ENCODE results near the gene ZNF611. TPM values are rescaled to one million over a fixed set of nuclear protein-coding genes. Genes with fewer than 3 reads are reported as not detected.
"Not testable (repeated sequence)": the region's sequence is repeated elsewhere in the genome, so short reads cannot be mapped to it uniquely, and the experiment has no call there.

Gene ZNF611
- total RNA-seq, 4 donors from 2014 or later, result 8.2 to 45.0 (median 15.0) TPM

- intact Hi-C loops (cut with DNase I; ENCODE audit: low total_unique reads), result no loop called here
- WGBS, 2 donors (ENCODE audit: low coverage in 1 of 2), result 91 to 100% methylated on average over 1 to 2 of the region's 2 CpGs
- H3K9me3 ChIP-seq, result no peaks in the 10 kb centered on the region
- no peaks in the 10 kb centered on the region for H3K36me3 ChIP-seq
- H3K4me1 ChIP-seq, result peaks cover 0 to 29% (median 8%) of the 10 kb centered on the region in 4 donors
- H3K4me3 ChIP-seq, result no peak overlapping the region
- H3K27ac ChIP-seq, result peak overlapping the region in 1 of 4 donors; percentile 87
- no peak for DNase-seq
- no peaks in the 10 kb centered on the region for H3K27me3 ChIP-seq
- in situ Hi-C loops (cut with MboI; ENCODE audit: low pct_ligation_motif_present in 1 of 4, low pct_unique_long_range_greater_than_20kb in 1 of 4, low sequenced_read_pairs in 3 of 4), result no loop called here
- no peak for TF ChIP-seq POLR2AphosphoS5 (IDR thresholded peaks at IDR 0.05)
- no peak for TF ChIP-seq CTCF (IDR thresholded peaks at IDR 0.05)
- no peak for TF ChIP-seq POLR2A (IDR thresholded peaks at IDR 0.05)
- TF ChIP-seq EP300 (IDR thresholded peaks at IDR 0.05; ENCODE audit: low read depth), result no peak
These were observed 46.5 kb downstream of the ZNF611 start for GRCh38 chr19:52688335-52688734.

GRCh38 chr19:52687684-52688083 is 47.2 kb downstream of the ZNF611 start:
- TF ChIP-seq CTCF (IDR thresholded peaks at IDR 0.05) (no peak), EP300 (IDR thresholded peaks at IDR 0.05; ENCODE audit: low read depth) (no peak), POLR2AphosphoS5 (IDR thresholded peaks at IDR 0.05) (no peak), POLR2A (IDR thresholded peaks at IDR 0.05) (no peak)
- Histone ChIP-seq H3K36me3 (no peaks in the 10 kb centered on the region), H3K27me3 (no peaks in the 10 kb centered on the region), H3K9me3 (no peaks in the 10 kb centered on the region), H3K4me3 (no peak overlapping the region), H3K27ac (no peak overlapping the region), H3K4me1 (peaks cover 0 to 29% (median 8%) of the 10 kb centered on the region in 4 donors)
- no peak for DNase-seq
- WGBS, 2 donors (ENCODE audit: low coverage in 1 of 2), result 92 to 95% methylated on average over 3 of the region's 3 CpGs
- intact Hi-C loops (cut with DNase I; ENCODE audit: low total_unique reads), result no loop called here
- in situ Hi-C loops (cut with MboI; ENCODE audit: low pct_ligation_motif_present in 1 of 4, low pct_unique_long_range_greater_than_20kb in 1 of 4, low sequenced_read_pairs in 3 of 4), result no loop called here

- H3K27me3 ChIP-seq, result no peaks in the 10 kb centered on the region
- DNase-seq, result no peak
- H3K4me1 ChIP-seq, result peaks cover 0 to 24% (median 4%) of the 10 kb centered on the region in 4 donors
- H3K4me3 ChIP-seq, result no peak overlapping the region
- no peak overlapping the region for H3K27ac ChIP-seq
- no peak for TF ChIP-seq POLR2A (IDR thresholded peaks at IDR 0.05)
- TF ChIP-seq POLR2AphosphoS5 (IDR thresholded peaks at IDR 0.05), result no peak
- no peak for TF ChIP-seq CTCF (IDR thresholded peaks at IDR 0.05)
- TF ChIP-seq EP300 (IDR thresholded peaks at IDR 0.05; ENCODE audit: low read depth), result no peak
- H3K9me3 ChIP-seq, result no peaks in the 10 kb centered on the region
- in situ Hi-C loops (cut with MboI; ENCODE audit: low pct_ligation_motif_present in 1 of 4, low pct_unique_long_range_greater_than_20kb in 1 of 4, low sequenced_read_pairs in 3 of 4), result no loop called here
- intact Hi-C loops (cut with DNase I; ENCODE audit: low total_unique reads), result no loop called here
- H3K36me3 ChIP-seq, result no peaks in the 10 kb centered on the region
- 43 to 81% methylated on average over 1 of the region's 1 CpG for WGBS, 2 donors (ENCODE audit: low coverage in 1 of 2)
These were observed 49.0 kb downstream of the ZNF611 start for GRCh38 chr19:52685811-52686210.

GRCh38 chr19:52681216-52681615 is 53.6 kb downstream of the ZNF611 start:
- 54 to 56% methylated on average over 1 of the region's 1 CpG for WGBS, 2 donors (ENCODE audit: low coverage in 1 of 2)
- H3K36me3 ChIP-seq; in situ Hi-C loops (cut with MboI; ENCODE audit: low pct_ligation_motif_present in 1 of 4, low pct_unique_long_range_greater_than_20kb in 1 of 4, low sequenced_read_pairs in 3 of 4); H3K4me3 ChIP-seq; H3K27ac ChIP-seq; H3K9me3 ChIP-seq; DNase-seq; H3K27me3 ChIP-seq; H3K4me1 ChIP-seq; intact Hi-C loops (cut with DNase I; ENCODE audit: low total_unique reads): not testable (repeated sequence)

- Histone ChIP-seq H3K9me3 (no peaks in the 10 kb centered on the region), H3K27ac (no peak overlapping the region), H3K4me1 (no peaks in the 10 kb centered on the region), H3K27me3 (no peaks in the 10 kb centered on the region), H3K4me3 (no peak overlapping the region), H3K36me3 (no peaks in the 10 kb centered on the region)
- intact Hi-C loops (cut with DNase I; ENCODE audit: low total_unique reads), result no loop called here
- DNase-seq, result no peak
- in situ Hi-C loops (cut with MboI; ENCODE audit: low pct_ligation_motif_present in 1 of 4, low pct_unique_long_range_greater_than_20kb in 1 of 4, low sequenced_read_pairs in 3 of 4), result no loop called here
- no peak for TF ChIP-seq CTCF (IDR thresholded peaks at IDR 0.05)
- no peak for TF ChIP-seq POLR2A (IDR thresholded peaks at IDR 0.05)
- TF ChIP-seq POLR2AphosphoS5 (IDR thresholded peaks at IDR 0.05), result no peak
- TF ChIP-seq EP300 (IDR thresholded peaks at IDR 0.05; ENCODE audit: low read depth), result no peak
- WGBS, 2 donors (ENCODE audit: low coverage in 1 of 2), result 96 to 100% methylated on average over 1 to 5 of the region's 5 CpGs
These were observed 55.2 kb downstream of the ZNF611 start for GRCh38 chr19:52679598-52679997.

GRCh38 chr19:52675239-52675638 is 59.6 kb downstream of the ZNF611 start:
- H3K4me1 ChIP-seq; H3K27ac ChIP-seq; H3K4me3 ChIP-seq; H3K27me3 ChIP-seq; in situ Hi-C loops (cut with MboI; ENCODE audit: low pct_ligation_motif_present in 1 of 4, low pct_unique_long_range_greater_than_20kb in 1 of 4, low sequenced_read_pairs in 3 of 4); DNase-seq; H3K9me3 ChIP-seq; intact Hi-C loops (cut with DNase I; ENCODE audit: low total_unique reads); H3K36me3 ChIP-seq: not testable (repeated sequence)
- WGBS, 2 donors (ENCODE audit: low coverage in 1 of 2), result 96 to 100% methylated on average over 1 to 6 of the region's 6 CpGs

Measured in transverse colon (tissue), 4 donors.